NCI-H526 treated with DMSO at 0.1 percent for 48 hours (cell line): ENCODE data around the gene KLHL30.

Experiments
- DNase-seq: peaks from one replicate; lab custom pipeline; 2025; lab: John Stamatoyannopoulos, UW

KLHL30 gene

GRCh38 chr2:238138331-238139195 is at the start of gene KLHL30:
TSS of gene KLHL30 (plus strand) at chr2:238138668. CDS start at chr2:238140755, 2,087 bp downstream.
- no peak for DNase-seq

DNA sequence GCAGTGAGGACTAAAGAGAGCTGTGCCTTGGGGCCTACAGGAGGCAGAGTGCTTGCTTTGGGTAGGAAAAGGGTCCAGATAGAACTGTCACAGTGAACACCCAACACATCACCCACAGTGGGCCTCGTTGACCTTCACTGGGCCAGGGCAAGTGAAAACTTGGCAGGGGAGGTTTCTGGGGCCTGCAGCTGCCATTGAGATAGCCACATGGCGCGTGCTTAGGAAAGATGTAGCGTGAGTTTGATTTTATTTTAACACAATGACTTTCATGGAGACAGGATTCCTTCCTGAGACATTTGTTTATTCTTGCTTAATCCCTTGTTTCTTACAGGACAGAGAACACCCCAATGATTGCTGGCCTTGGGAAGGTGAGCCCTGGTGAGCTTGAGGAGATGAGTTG is 47.6 kb upstream of the KLHL30 start:
- DNase-seq, result no peak

DNA sequence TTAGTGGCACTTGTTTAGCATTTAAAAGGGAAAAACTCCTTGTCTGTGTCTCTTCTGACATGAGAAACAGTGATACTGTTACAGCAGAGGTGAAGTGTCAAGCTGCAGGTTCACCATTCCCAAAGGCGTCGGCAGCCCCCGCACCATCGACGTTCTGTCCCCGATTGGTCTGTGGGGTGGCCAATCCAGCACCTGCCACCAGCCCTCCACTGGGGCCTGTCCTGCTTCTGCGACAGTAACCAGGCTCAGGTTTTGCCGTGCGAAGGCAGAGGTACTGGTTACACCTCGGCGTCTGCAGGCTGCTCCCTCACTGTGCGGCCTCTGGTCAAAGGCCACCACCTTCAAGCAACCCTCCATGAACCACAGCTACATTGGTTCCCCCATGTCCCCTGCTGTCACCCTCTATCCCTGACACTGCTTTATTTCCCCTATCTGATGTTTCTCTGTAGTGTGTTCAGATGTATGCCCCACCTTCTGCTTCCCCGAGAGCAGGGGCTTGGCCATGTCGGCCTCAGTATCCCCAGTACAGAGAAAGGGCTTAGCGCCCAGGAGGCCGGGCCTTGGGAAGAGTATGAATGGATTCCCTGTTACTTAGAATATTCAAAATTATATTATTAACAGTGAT is 46.9 kb upstream of the KLHL30 start:
- DNase-seq, result no peak

DNA sequence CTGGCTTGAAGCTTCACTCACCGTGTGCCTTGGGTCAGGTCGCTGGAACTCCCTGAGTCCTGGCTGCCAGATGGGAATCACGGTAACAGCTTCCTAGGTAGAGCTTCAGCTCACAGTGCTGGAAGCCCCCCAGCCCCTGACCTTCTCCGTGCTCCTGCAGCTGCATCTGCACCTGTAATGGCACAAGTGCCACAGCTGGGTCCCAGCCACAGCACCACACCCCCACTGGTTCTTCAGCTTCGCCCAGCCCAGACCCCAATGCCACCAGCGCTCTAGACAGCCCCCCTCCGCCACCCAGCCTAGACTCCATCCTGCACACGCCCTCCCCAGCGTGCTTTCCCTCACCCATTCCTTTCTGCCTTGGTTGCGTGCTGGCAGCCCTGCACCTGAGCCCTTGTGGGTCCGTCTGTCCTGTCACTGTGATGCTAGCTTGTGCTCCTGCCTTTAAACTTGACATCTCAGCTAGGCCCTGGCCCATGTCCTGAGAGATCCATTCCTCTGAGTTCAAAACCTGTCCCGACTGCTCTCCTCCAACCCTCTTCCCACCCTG is 45.9 kb upstream of the KLHL30 start:
- DNase-seq, result no peak

GRCh38 chr2:238093181-238094140 is 45.0 kb upstream of the KLHL30 start:
- no peak for DNase-seq

- DNase-seq, result no peak
These were observed 43.9 kb upstream of the KLHL30 start for GRCh38 chr2:238094438-238095022.

GRCh38 chr2:238095143-238095542 is 43.3 kb upstream of the KLHL30 start:
- DNase-seq, result no peak

DNA sequence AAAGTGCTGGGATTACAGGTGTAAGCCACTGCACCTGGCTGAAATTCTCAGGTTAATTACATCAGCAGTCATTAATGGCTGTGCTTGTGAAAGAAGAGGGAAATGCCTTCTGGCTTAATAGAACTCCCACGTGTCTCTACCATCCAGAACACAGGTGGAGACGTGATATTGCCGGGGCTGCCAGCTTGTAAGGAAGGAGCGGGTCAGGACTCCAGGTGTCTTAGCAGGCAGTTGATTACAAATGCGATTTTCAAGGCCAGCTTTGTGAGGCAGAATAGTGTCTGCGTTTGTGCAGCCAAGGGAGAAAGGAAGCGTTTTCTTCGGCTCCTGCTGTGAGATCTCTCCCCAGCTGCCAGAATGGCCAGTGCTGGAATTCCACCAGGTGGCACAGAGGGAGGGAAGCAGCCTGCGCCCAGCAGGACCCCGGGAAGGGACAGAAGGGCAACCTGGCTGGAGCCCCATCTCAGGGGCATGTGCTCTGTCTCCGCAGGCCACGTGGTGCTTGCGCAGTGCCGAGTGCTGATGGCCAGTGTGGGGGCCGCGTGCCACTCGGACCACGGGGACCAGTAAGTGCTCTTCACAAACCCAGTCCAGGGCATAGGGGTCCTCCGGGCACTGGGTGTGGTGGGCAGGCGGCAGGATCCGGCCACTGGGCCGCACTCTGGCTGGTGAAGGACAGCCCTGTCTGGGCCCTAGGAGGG is 42.0 kb upstream of the KLHL30 start:
- DNase-seq, result no peak

DNA sequence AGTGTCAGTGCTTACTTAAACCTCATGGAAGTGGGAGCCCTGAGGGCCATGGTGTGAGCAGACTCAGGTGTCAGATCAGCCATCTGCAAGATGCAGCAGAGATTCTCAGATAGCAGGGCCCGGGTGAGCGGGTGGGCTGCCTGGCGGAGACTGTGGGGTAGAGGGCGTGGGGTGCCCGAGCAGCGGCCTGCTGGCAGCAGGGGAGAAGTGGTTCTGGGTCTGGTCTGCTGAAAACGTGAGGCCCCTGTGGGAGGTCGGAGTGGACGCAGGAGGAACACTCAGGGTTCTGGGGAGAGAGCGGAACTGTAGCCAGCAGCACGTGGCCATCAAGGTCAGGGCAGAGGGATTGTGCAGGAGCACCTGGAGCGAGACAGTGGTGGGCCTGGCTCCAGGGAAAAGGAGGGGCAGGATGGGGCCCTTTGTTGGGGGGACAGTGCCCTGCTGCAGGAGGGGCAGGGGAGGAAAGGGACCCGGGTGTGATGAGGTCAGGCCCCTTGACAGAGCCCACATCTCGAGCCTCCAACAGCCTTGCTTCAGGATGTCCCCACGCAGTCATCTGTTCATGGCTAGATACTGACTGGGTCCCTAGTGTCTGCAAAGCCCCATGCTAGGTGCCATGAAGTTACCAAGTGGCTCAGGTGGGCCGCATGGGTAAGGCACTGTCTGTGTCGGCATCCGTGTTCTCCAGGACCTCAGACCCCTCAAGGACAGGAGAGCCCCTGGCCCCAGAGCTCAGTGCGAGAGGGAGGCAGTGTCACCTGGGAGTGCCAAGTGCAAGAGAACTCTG is 41.1 kb upstream of the KLHL30 start:
- DNase-seq, result no peak

GRCh38 chr2:238097988-238098871 is 40.2 kb upstream of the KLHL30 start:
- peak; percentile 64 for DNase-seq

DNA sequence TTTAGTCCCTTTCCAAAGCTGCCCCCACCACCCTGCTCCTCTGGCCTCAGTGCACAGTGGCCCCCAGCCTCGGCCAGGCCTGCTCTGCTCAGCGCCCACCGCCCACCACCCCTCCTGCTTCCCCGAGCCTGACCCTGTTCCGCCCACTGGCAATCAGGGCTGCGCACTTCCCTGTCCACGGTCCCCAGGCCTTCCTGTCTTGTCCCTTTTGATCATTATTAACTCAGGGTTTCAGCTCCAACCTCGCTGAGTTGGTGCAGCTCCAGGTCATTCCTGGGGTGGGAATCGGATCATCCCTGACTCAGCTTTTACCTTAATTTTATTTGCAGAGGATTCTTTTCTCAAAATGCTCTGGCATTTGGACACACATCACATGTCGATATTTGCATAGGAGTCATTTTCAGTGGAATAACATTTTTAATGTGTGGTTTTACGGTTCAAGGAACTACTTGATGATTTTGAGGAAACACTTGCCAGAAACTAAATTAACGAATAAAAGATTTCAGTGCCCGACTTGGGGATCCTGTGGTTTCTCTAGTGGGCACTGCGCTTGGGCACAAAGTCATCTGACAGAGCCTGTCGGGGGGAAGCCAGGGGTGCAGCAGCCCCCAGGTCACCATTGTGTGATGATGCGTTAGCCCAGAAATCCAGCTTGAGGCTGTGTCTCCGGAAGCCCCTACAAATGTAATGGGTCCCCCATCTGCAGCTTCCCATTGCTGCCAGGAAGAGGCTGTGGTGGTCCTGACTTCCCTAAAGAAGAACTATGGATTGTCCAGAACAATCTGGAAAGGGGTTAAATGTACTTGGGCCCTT is 39.4 kb upstream of the KLHL30 start:
- peak; percentile 24 for DNase-seq

- no peak for DNase-seq
These were observed 38.8 kb upstream of the KLHL30 start for GRCh38 chr2:238099714-238100048.

DNA sequence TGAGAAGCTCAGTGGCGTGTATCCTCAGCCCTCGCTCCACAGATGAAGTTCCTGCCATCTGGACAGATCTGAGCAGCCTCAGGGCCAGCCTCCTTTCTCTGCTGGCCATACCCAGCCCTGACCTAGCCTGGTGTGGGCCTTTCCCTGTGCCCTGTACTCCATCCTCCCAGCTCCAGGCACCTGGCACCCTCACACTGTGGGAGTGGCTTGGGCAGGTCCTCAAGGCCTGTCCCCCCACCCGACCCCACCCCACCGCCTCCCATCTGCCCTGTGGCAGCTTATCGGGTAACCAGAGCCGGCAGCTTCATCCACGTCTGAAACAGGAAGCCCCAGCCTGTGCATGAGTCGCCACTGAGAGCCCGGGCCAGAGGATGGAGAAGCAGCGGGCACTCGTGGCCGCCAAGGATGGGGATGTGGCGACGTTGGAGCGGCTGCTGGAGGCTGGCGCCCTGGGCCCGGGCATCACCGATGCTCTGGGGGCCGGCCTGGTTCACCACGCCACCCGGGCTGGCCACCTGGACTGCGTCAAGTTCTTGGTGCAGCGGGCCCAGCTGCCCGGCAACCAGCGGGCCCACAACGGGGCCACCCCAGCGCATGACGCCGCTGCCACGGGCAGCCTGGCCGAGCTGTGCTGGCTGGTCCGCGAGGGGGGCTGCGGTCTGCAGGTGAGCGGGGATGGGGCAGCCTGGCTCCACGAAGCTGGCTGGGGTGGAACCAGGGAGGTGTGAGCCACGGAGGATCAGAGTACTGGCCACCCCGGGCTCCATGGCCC is 38.2 kb upstream of the KLHL30 start, which contains the start of gene ESPNL:
ESPNL (plus strand) TSS at position 292 of the 772 bp plus-strand sequence; CDS start at position 372, 80 bp downstream.
- DNase-seq, result no peak

DNA sequence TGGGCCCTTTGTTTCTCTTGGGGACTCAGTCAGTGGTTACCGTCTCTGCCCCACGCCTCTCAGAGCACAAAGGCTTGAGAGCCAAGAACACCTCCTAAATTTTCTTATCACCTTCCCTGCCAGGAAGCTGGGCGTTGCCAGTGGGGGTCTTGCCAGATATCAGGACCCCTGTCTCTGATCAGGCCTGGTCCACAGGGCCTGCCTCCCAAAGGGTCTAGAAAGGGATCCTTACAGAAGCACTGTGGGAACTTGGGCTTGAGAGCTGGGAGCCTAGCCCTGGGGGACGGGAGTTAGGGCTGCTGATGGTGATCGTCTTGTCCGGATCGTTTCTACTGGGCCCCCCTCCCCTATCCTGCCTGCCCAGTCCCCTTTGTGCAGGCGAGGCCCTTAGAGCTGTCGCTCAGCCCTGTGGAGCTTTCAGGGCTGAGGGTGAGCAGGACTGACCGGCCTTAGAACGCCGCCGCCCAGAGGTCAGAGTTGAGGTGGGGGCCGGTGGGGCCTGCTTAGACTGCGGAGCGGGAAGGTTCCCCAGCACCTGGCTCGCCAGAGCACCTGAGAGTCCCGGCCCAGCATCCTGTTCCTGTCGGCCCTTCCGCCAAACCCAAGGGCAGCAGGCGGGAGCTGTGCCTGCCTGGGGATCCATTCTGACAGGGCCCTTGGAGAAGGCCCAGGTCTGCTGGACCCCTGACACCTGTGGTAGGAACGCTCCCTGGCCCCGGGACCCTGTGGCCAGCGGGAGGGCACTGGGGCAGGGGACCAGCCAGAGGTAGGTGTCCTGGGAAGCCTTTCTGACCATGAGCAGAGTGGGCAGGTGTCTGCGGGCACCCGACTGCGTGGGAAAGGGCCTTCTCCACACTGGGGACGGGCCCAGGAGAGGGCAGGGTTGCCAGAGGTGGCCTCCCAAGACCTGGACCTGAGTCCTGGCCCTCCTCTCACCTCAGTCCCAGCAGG is 37.4 kb upstream of the KLHL30 start:
- DNase-seq, result no peak

GRCh38 chr2:238101891-238102841 is 36.3 kb upstream of the KLHL30 start:
- DNase-seq, result no peak
